ENCODE measurements around the gene EML3. TPM values are rescaled to one million over a fixed set of nuclear protein-coding genes. Genes with fewer than 3 reads are reported as not detected.
"Not testable (repeated sequence)": the region's sequence is repeated elsewhere in the genome, so short reads cannot be mapped to it uniquely, and the experiment has no call there.

EML3 gene
- total and polyA plus RNA-seq, 4 donors, result 10.5 to 46.3 (median 30.3) TPM

DNA sequence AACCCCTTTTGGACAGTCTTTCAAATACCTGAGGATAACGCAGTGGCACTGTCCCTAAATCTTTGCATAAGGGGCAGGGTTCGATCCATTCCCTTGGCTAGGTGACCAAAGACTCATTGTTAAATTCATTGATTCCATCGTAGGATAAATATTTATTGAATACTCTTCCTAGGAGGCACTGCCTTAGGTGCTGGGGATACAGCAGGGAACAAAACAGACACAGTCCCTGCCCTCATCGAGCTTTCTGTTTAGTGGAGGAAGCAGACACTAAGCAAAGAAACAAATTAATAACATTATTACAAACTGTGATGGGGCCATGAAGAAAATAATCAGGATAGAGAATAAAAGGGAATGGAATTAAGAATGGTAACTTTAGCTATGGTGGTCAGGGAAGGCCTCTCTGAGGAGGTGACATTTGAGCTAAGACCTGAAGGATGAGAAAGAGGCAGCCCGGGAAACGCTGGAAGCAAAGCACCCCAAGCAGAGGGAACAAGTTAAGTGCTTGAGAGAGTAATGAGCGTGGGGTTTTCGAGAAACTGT, 8.5 kb upstream of the EML3 start:
- Histone ChIP-seq H3K27ac (ENCODE audit: low read depth, low read length) (peak overlapping the region; percentile 90), H3K4me3 (ENCODE audit: low read depth, low read length) (peak overlapping the region; percentile 86), H3K9me3 (ENCODE audit: control insufficient read depth, insufficient read depth, low read length) (no peaks in the 10 kb centered on the region), H3K27me3 (ENCODE audit: control insufficient read depth, insufficient read depth, low read length) (no peaks in the 10 kb centered on the region), H3K4me1 (ENCODE audit: control insufficient read depth, insufficient read depth, low read length) (peaks cover 12% of the 10 kb centered on the region), H3K36me3 (ENCODE audit: control insufficient read depth, insufficient read depth, low read length) (peaks cover 51% of the 10 kb centered on the region)
- no peak for DNase-seq (ENCODE audit: low read depth in 4 of 6, low spot score in 6 of 6)
- whole genome bisulfite sequencing (ENCODE audit: insufficient coverage), result 0% methylated on average over 4 of the region's 8 CpGs

DNA sequence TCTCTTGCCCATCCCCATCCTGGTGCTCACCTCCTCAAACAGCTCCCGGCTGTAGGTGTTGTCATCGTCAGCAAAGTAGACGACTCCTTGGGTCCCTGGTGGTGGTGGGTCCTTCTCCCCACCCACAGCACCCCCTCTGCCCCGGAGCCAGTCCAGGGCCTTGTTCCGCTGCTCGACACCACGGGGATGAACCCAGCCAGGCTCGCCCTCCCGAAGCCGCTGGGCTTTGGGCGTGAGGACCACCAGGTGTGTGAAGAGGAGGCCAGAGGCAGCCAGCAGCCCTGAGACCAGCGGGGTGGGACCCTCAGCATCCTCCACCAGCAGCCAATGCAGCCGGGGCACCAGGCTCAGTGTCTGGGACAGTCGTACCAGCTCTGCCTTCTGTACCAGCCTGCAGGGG, 4.4 kb upstream of the EML3 start:
- not testable (repeated sequence) for H3K27me3 ChIP-seq (ENCODE audit: control insufficient read depth, insufficient read depth, low read length); H3K4me3 ChIP-seq (ENCODE audit: low read depth, low read length); DNase-seq (ENCODE audit: low read depth in 4 of 6, low spot score in 6 of 6); H3K9me3 ChIP-seq (ENCODE audit: control insufficient read depth, insufficient read depth, low read length); H3K27ac ChIP-seq (ENCODE audit: low read depth, low read length)
- Histone ChIP-seq H3K36me3 (ENCODE audit: control insufficient read depth, insufficient read depth, low read length) (peaks cover 52% of the 10 kb centered on the region), H3K4me1 (ENCODE audit: control insufficient read depth, insufficient read depth, low read length) (peaks cover 26% of the 10 kb centered on the region)
- 87% methylated on average over 6 of the region's 14 CpGs for WGBS (ENCODE audit: insufficient coverage)

DNA sequence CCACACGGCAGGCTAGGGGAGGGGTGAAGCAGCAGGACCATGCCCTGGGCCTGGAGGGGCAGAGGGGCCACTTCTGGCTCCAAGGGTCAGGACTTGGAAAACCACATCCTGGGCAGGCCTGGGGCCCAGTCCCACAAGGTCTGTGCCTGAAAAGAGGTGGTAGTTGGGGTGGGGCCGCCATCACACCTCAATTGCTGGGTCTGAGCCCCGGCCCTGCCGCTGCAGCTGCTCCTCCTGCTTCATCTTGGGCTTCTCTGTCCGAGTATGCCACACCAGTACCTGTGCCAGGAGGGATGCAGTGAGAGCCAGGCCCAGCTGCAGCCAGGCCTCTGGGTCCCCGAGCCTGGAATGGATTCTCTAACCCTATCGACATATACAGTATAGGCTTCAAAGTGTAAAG, 2.9 kb upstream of the EML3 start:
- DNase-seq (ENCODE audit: low read depth in 4 of 6, low spot score in 6 of 6), result no peak
- Histone ChIP-seq H3K27ac (ENCODE audit: low read depth, low read length) (no peak overlapping the region), H3K4me1 (ENCODE audit: control insufficient read depth, insufficient read depth, low read length) (peaks cover 31% of the 10 kb centered on the region), H3K4me3 (ENCODE audit: low read depth, low read length) (no peak overlapping the region), H3K27me3 (ENCODE audit: control insufficient read depth, insufficient read depth, low read length) (no peaks in the 10 kb centered on the region), H3K9me3 (ENCODE audit: control insufficient read depth, insufficient read depth, low read length) (no peaks in the 10 kb centered on the region), H3K36me3 (ENCODE audit: control insufficient read depth, insufficient read depth, low read length) (peaks cover 60% of the 10 kb centered on the region)
- 96% methylated on average over 3 of the region's 7 CpGs for WGBS (ENCODE audit: insufficient coverage)

DNA sequence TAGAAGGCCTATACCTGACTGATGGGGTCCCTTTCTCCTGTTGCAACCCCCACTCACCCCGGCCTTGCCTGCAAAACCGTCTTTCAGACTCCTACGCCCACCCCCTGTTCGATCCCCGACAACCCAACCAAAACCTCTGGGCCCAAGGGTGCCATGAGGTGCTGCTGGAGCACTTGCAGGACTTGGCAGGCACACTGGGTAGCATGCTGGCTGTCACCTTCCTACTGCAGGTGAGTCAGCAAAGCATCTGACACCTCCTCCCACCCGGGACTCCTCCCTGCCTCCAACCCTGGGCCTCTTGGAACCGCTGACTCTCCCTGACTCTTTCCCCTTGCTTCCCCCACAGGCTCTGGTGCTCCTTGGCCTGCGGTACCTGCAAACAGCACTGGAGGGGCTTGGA, 1.7 kb upstream of the EML3 start:
- no peaks in the 10 kb centered on the region for H3K27me3 ChIP-seq (ENCODE audit: control insufficient read depth, insufficient read depth, low read length)
- no peak overlapping the region for H3K4me3 ChIP-seq (ENCODE audit: low read depth, low read length)
- DNase-seq (ENCODE audit: low read depth in 4 of 6, low spot score in 6 of 6), result no peak
- H3K36me3 ChIP-seq (ENCODE audit: control insufficient read depth, insufficient read depth, low read length), result peaks cover 63% of the 10 kb centered on the region
- H3K27ac ChIP-seq (ENCODE audit: low read depth, low read length), result peak overlapping the region; percentile 90
- no peaks in the 10 kb centered on the region for H3K9me3 ChIP-seq (ENCODE audit: control insufficient read depth, insufficient read depth, low read length)
- peaks cover 28% of the 10 kb centered on the region for H3K4me1 ChIP-seq (ENCODE audit: control insufficient read depth, insufficient read depth, low read length)
- WGBS (ENCODE audit: insufficient coverage), result 86% methylated on average over 5 of the region's 8 CpGs

DNA sequence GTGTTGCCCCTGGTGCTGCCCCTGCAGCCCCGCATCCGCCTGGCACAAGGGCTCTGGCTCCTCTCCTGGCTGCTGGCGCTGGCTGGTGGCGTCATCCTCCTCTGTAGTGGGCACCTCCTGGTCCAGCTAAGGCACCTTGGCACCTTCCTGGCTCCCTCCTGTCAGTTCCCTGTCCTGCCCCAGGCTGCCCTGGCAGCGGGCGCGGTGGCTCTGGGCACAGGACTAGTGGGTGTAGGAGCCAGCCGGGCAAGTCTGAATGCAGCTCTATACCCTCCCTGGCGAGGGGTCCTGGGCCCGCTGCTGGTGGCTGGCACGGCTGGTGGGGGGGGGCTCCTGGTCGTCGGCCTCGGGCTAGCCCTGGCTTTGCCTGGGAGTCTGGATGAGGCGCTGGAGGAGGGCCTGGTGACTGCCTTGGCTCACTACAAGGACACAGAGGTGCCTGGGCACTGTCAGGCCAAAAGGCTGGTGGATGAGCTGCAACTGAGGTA, 760 bp upstream of the EML3 start:
- no peaks in the 10 kb centered on the region for H3K9me3 ChIP-seq (ENCODE audit: control insufficient read depth, insufficient read depth, low read length)
- peaks cover 28% of the 10 kb centered on the region for H3K4me1 ChIP-seq (ENCODE audit: control insufficient read depth, insufficient read depth, low read length)
- H3K36me3 ChIP-seq (ENCODE audit: control insufficient read depth, insufficient read depth, low read length), result peaks cover 61% of the 10 kb centered on the region
- no peaks in the 10 kb centered on the region for H3K27me3 ChIP-seq (ENCODE audit: control insufficient read depth, insufficient read depth, low read length)
- no peak overlapping the region for H3K4me3 ChIP-seq (ENCODE audit: low read depth, low read length)
- DNase-seq (ENCODE audit: low read depth in 4 of 6, low spot score in 6 of 6), result no peak
- peak overlapping the region; percentile 90 for H3K27ac ChIP-seq (ENCODE audit: low read depth, low read length)
- 53% methylated on average over 15 of the region's 15 CpGs for WGBS (ENCODE audit: insufficient coverage)

DNA sequence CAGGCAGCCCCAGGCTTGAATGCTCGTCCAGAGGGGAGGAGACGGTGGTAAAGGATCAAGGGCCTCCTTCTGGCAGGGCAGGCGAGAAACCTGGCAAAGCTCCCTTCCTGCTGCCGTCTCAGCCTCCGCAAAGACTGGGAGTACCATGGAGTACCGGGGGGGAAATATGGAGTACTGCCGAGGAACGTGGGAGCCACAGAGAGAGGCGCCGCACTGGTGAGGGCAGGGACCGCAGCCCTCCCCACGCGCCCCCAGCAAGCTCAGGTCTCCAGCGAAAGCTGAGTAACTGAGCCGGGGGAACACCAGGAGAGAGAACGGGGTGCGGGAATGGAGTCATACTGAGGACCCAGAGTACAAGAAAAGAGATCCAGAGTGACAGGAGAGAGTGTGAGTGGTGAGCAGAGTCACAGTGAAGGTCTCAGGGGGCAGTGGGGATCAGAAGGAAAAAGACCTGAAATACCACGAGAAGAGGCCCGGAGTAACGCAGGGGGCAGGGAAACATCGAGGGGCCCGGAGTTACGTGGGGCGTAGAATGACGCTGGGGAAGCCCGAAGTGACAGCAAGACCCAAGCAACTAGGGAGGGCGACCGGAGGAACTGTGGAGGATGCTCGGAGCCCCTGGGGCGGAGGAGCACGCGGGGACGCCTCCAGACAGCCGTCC, 740 bp downstream of the EML3 start:
- Histone ChIP-seq H3K9me3 (ENCODE audit: control insufficient read depth, insufficient read depth, low read length) (no peaks in the 10 kb centered on the region), H3K36me3 (ENCODE audit: control insufficient read depth, insufficient read depth, low read length) (peaks cover 53% of the 10 kb centered on the region), H3K27ac (ENCODE audit: low read depth, low read length) (peak overlapping the region; percentile 90), H3K27me3 (ENCODE audit: control insufficient read depth, insufficient read depth, low read length) (no peaks in the 10 kb centered on the region), H3K4me3 (ENCODE audit: low read depth, low read length) (peak overlapping the region; percentile 63), H3K4me1 (ENCODE audit: control insufficient read depth, insufficient read depth, low read length) (peaks cover 28% of the 10 kb centered on the region)
- peak in 2 of 6 donors; percentile 20 to 75 for DNase-seq (ENCODE audit: low read depth in 4 of 6, low spot score in 6 of 6)
- 2% methylated on average over 33 of the region's 34 CpGs for WGBS (ENCODE audit: insufficient coverage)

DNA sequence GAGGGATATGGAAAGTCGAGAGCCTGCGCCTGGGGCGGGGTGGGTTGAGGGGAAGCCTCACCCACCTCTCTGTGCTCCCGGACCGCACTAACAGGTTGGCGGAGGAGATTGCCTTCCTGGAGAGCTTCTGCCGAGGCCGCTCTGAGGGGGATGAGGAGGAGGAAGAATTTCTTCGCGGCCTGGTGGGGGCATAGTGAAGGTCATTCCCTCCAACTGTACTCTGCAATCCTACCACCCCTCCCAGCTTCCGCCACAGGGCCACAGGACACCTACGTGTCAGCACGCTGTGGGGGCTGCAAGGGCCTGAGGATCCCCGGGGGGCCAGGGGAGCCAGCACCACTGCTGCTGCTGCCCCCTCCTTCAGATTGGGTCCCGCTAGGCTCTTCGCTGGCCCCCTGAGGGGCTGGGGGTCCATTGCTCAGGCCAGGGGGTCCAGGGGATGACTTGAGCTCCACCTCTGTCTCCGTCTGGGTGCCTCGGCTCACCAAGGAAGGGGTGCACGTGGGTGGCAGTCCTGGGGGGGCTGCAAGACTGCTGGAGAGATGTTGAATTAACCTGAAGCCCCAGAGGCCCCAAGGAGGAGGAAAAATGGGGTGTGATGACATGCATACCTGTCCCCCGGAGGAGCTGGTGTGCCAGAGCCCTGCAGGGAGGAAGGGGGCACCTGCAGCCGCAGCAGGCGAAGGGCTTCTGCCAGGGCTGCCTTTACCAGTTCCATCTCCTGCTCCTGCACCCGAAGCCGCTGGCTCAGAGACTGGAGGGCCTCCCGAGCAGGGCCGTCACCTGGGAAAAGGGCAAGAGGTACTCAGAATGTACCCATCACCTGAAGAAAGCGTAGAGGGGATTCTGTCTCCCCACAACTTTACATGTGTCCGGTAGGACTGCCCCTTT, 1.5 kb downstream of the EML3 start:
- Histone ChIP-seq H3K4me3 (ENCODE audit: low read depth, low read length) (peak overlapping the region; percentile 63), H3K4me1 (ENCODE audit: control insufficient read depth, insufficient read depth, low read length) (peaks cover 28% of the 10 kb centered on the region), H3K9me3 (ENCODE audit: control insufficient read depth, insufficient read depth, low read length) (no peaks in the 10 kb centered on the region), H3K27ac (ENCODE audit: low read depth, low read length) (peak overlapping the region; percentile 90), H3K27me3 (ENCODE audit: control insufficient read depth, insufficient read depth, low read length) (no peaks in the 10 kb centered on the region), H3K36me3 (ENCODE audit: control insufficient read depth, insufficient read depth, low read length) (peaks cover 48% of the 10 kb centered on the region)
- WGBS (ENCODE audit: insufficient coverage), result 63% methylated on average over 16 of the region's 28 CpGs
- no peak for DNase-seq (ENCODE audit: low read depth in 4 of 6, low spot score in 6 of 6)

DNA sequence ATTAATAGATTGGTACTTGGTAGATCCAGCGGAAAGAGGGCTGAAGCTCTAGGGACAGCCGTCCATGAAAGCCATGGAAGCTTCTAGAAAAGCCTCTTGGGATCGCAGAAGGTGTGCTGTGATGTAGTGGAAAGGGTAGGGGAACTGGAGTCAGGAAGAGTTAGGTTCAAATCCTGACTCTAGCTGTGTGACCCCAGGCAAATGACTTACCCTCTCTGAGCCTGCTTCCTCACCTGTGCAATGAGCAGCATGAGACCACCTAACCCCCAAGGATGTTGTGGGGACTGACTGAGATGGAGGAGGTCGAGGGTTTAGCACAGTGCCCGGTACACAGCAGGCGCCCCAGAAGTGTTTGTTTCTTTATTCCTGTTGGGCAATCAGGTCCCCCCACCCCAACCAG, 2.2 kb downstream of the EML3 start:
- Histone ChIP-seq H3K4me3 (ENCODE audit: low read depth, low read length) (no peak overlapping the region), H3K27me3 (ENCODE audit: control insufficient read depth, insufficient read depth, low read length) (no peaks in the 10 kb centered on the region), H3K36me3 (ENCODE audit: control insufficient read depth, insufficient read depth, low read length) (peaks cover 48% of the 10 kb centered on the region), H3K27ac (ENCODE audit: low read depth, low read length) (no peak overlapping the region), H3K4me1 (ENCODE audit: control insufficient read depth, insufficient read depth, low read length) (peaks cover 28% of the 10 kb centered on the region), H3K9me3 (ENCODE audit: control insufficient read depth, insufficient read depth, low read length) (no peaks in the 10 kb centered on the region)
- WGBS (ENCODE audit: insufficient coverage), result 94% methylated on average over 3 of the region's 6 CpGs
- no peak for DNase-seq (ENCODE audit: low read depth in 4 of 6, low spot score in 6 of 6)

DNA sequence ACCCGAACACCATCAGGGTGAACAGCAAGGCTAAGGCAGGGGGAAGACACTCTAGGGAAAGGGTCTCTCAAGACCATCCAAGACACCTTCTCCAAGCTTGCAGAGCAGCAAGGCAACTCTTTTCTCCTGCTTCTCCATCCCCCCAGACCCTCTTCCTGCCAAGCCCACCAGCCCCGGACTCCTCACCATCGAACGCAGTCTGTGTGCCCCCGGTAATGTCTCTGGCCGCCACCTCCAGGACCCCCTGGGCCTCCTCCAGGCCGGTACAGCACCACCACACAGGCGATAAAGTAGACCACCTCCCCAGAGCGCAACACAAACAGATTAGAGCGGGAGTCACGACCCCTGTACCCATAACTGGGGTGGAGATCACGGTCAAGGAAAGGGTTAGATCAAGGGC, 3.8 kb downstream of the EML3 start:
- Histone ChIP-seq H3K27me3 (ENCODE audit: control insufficient read depth, insufficient read depth, low read length) (no peaks in the 10 kb centered on the region), H3K4me1 (ENCODE audit: control insufficient read depth, insufficient read depth, low read length) (peaks cover 28% of the 10 kb centered on the region), H3K36me3 (ENCODE audit: control insufficient read depth, insufficient read depth, low read length) (peaks cover 42% of the 10 kb centered on the region), H3K4me3 (ENCODE audit: low read depth, low read length) (no peak overlapping the region), H3K9me3 (ENCODE audit: control insufficient read depth, insufficient read depth, low read length) (no peaks in the 10 kb centered on the region), H3K27ac (ENCODE audit: low read depth, low read length) (no peak overlapping the region)
- DNase-seq (ENCODE audit: low read depth in 4 of 6, low spot score in 6 of 6), result no peak
- 89% methylated on average over 7 of the region's 12 CpGs for WGBS (ENCODE audit: insufficient coverage)

All from spinal cord (tissue), 10 donors.